PC-3 (cell line): ENCODE data around the gene MYO5B. TPM values are rescaled to one million over a fixed set of nuclear protein-coding genes. Genes with fewer than 3 reads are reported as not detected.
A peak's percentile ranks its signal among the peaks of the same experiment; 100 is the strongest.

Source experiments
- ATAC-seq: fragments of 200-7000 bp; cut with Tn5 transposase; 2 replicates; pipeline ENCODE4 v1.9.1; 2020; ENCODE audit warnings: mild to moderate bottlenecking, moderate library complexity
- BruUV-seq: library from RNA; stranded (reverse); fragments of 400-500 nt; replicated peaks from 2 replicates; lab custom pipeline; 2021; lab: Mats Ljungman, UMichigan
- CTCF ChIA-PET: fragments of 300-600 bp; sonication (Branson Sonifier 250); formaldehyde crosslinking; loops from one replicate; lab custom pipeline; 2022; ENCODE audit warnings: antibody characterized with exemption; lab: Charles Lee
- POLR2A ChIA-PET: fragments of 300-600 bp; sonication (Branson Sonifier 250); formaldehyde crosslinking; loops from one replicate; lab custom pipeline; 2022; ENCODE audit warnings: antibody characterized with exemption; ENCODE audit not compliant: unreplicated experiment; lab: Charles Lee
- DNase-seq: peaks from one replicate; pipeline ENCODE4 v3.0.0-alpha.2; 2015
- H2AFZ ChIP-seq: fragments of 300-600 bp; sonication (generic); 2 replicates; pipeline ENCODE4 v1.6.0; 2016; ENCODE audit warnings: antibody characterized with exemption, low read length
- H3F3A ChIP-seq: fragments of 300-600 bp; sonication (generic); one replicate; pipeline ENCODE4 v1.6.0; 2017; ENCODE audit warnings: antibody characterized with exemption, low read length, control low read depth, mild to moderate bottlenecking; ENCODE audit not compliant: unreplicated experiment
- H3K27ac ChIP-seq: fragments of 300-600 bp; sonication (generic); 2 replicates; pipeline ENCODE4 v1.5.1; 2016; ENCODE audit warnings: mild to moderate bottlenecking, low read length
- H3K27me3 ChIP-seq: fragments of 300-600 bp; sonication (generic); 2 replicates; pipeline ENCODE4 v1.6.1; 2016; ENCODE audit warnings: low read length, mixed read lengths
- H3K36me3 ChIP-seq: fragments of 300-600 bp; sonication (generic); 2 replicates; pipeline ENCODE4 v1.6.1; 2016; ENCODE audit warnings: low read depth, mixed run types, low read length, mixed read lengths
- H3K4me1 ChIP-seq: fragments of 300-600 bp; sonication (generic); 2 replicates; pipeline ENCODE4 v1.5.1; 2016; ENCODE audit warnings: low read length; ENCODE audit not compliant: insufficient read depth
- H3K4me2 ChIP-seq: fragments of 300-600 bp; sonication (generic); 2 replicates; pipeline ENCODE4 v1.6.0; 2016; ENCODE audit warnings: low read length
- H3K4me3 ChIP-seq: fragments of 300-600 bp; sonication (generic); 2 replicates; pipeline ENCODE4 v1.5.1; 2016; ENCODE audit warnings: mild to moderate bottlenecking, low read length, mixed read lengths
- H3K79me2 ChIP-seq: fragments of 300-600 bp; sonication (generic); 2 replicates; pipeline ENCODE4 v1.6.1; 2017; ENCODE audit warnings: low read length, mixed read lengths
- H3K9ac ChIP-seq: fragments of 300-600 bp; sonication (generic); 2 replicates; pipeline ENCODE4 v1.6.0; 2016; ENCODE audit warnings: mild to moderate bottlenecking, low read length
- H3K9me2 ChIP-seq: fragments of 300-600 bp; sonication (generic); replicated peaks from 2 replicates; pipeline ENCODE4 v1.6.1; 2016; ENCODE audit warnings: mixed run types, low read length, mixed read lengths
- H3K9me3 ChIP-seq: fragments of 300-600 bp; sonication (generic); 2 replicates; pipeline ENCODE4 v1.6.1; 2016; ENCODE audit warnings: low read length, mixed read lengths
- H4K20me1 ChIP-seq: fragments of 300-600 bp; sonication (generic); 2 replicates; pipeline ENCODE4 v1.6.1; 2016; ENCODE audit warnings: low read length, mixed read lengths
- EZH2 ChIP-seq: fragments of 300-600 bp; sonication (generic); IDR thresholded peaks from one replicate; pipeline ENCODE4 v1.6.1; 2017; ENCODE audit warnings: antibody characterized with exemption, mild to moderate bottlenecking, low read length; ENCODE audit not compliant: unreplicated experiment
- EZH2phosphoT487 ChIP-seq: fragments of 300-600 bp; sonication (generic); IDR thresholded peaks from 2 replicates; pipeline ENCODE4 v1.6.1; 2018; ENCODE audit warnings: mild to moderate bottlenecking, antibody characterized with exemption, low read length, borderline replicate concordance
- intact Hi-C: fragments of 100-400 bp; cut with micrococcal nuclease; formaldehyde crosslinking; loops from 2 replicates; pipeline ENCODE4 v1.9.0; 2023
- total RNA-seq: library from RNA; depleted of rRNA; stranded (reverse); fragments of >200 nt; gene quantifications from 2 replicates; pipeline ENCODE4 v1.2.3, GENCODE V29; 2014
- TF ChIP-seq, protein P1 (sequence below): fragments of 300-600 bp; sonication (generic); conservative IDR thresholded peaks from 2 replicates; pipeline ENCODE4 v1.5.1; 2017; ENCODE audit warnings: antibody characterized with exemption, low read depth, mild to moderate bottlenecking, low read length

Gene MYO5B
- total RNA-seq, 1 experiment from 2014 or later, result 10.7 TPM

DNA sequence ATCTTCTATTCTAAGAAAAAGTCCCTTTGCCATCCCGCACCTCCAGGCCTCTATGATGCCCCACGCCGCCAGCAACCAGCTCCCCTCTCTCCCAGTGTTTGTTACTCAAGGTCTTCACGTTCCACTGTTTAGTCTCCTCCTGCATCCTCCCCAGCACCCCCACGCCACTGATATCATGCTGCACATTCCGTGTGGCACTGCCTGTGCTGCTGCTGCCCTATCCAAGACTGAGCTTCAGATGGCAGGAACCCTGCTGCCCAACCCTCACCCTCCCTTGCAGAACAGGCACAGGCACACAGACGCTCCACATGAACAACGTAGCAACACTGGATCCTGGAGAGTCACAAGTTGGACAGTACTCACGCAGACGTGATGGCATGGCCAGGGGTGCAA, 35.3 kb downstream of the MYO5B start:
- H3K4me1 ChIP-seq, result peaks cover 63% of the 10 kb centered on the region
- H4K20me1 ChIP-seq, result no peaks in the 10 kb centered on the region
- DNase-seq (no peak), ATAC-seq (no peak)
- H3F3A ChIP-seq, result peaks cover 5% of the 10 kb centered on the region
- H3K27me3 ChIP-seq, result no peaks in the 10 kb centered on the region
- CTCF ChIA-PET, result no interaction called here
- H3K27ac ChIP-seq, result peak overlapping the region; percentile 88
- POLR2A ChIA-PET, result interaction anchor here (0.6 kb wide), 1 partner anchor 30 kb away, joined by 4 read pairs; no protein-coding TSS in a partner anchor
- peaks cover 25% of the 10 kb centered on the region; the same call in 1 of the 2 replicates for H3K79me2 ChIP-seq
- H3K4me3 ChIP-seq, result no peak overlapping the region
- H3K9me3 ChIP-seq, result no peaks in the 10 kb centered on the region
- H3K9ac ChIP-seq, result peak overlapping the region; percentile 12; the same call in 1 of the 2 replicates
- intact Hi-C loops, result loop anchor here (5.0 kb wide), 1 partner anchor 42 kb away; no protein-coding TSS in a partner anchor
- H3K4me2 ChIP-seq, result peak overlapping the region; percentile 37
- TF ChIP-seq EZH2 (no peak), EZH2phosphoT487 (no peak)
- TF ChIP-seq, protein P1, sequence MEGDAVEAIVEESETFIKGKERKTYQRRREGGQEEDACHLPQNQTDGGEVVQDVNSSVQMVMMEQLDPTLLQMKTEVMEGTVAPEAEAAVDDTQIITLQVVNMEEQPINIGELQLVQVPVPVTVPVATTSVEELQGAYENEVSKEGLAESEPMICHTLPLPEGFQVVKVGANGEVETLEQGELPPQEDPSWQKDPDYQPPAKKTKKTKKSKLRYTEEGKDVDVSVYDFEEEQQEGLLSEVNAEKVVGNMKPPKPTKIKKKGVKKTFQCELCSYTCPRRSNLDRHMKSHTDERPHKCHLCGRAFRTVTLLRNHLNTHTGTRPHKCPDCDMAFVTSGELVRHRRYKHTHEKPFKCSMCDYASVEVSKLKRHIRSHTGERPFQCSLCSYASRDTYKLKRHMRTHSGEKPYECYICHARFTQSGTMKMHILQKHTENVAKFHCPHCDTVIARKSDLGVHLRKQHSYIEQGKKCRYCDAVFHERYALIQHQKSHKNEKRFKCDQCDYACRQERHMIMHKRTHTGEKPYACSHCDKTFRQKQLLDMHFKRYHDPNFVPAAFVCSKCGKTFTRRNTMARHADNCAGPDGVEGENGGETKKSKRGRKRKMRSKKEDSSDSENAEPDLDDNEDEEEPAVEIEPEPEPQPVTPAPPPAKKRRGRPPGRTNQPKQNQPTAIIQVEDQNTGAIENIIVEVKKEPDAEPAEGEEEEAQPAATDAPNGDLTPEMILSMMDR, result no peak
- BruUV-seq, result no TSS peak
- H3K9me2 ChIP-seq, result no peaks in the 10 kb centered on the region
- H3K36me3 ChIP-seq, result no peaks in the 10 kb centered on the region
- H2AFZ ChIP-seq, result no peak overlapping the region

DNA sequence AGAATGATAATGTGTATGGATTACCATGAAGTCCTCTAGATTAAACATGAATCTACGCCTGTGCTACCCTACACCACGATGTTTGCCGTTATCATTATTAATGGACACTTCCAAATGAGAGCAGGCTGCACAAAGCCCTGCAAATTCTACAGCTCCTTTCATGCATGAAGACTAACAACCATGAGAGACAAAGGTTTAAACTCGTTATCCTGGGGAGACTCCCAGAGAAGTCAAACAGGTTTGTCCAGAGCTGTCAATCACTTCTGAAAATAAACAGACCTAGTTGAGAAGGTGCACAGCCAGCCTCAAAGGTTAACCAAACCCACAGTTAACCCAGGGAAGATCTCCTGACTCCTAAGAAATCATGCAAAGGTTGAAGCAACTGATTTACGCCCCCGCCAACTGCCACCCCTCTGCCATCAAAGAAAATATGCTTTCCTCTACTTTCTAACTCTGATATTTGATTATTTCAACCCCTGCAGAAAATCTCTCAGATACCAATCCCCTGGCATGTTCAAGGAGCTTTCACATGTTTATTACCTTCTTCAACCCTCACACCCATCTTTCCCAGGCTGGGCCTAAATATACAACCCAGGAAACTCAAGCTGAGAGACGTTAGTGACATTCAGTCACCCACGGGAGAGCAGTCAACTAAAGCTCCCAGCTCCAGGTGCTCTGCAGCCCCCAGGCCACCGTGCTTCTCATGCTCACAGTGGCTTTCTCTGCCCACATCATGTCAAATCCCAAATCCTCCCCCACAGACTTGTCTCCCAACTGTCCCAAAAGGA, 35.9 kb downstream of the MYO5B start:
- Histone ChIP-seq H3K79me2 (peaks cover 25% of the 10 kb centered on the region; the same call in 1 of the 2 replicates), H3K9ac (peak overlapping the region; percentile 12), H3K9me2 (no peaks in the 10 kb centered on the region), H3K36me3 (no peaks in the 10 kb centered on the region), H3K9me3 (no peaks in the 10 kb centered on the region), H3F3A (peaks cover 5% of the 10 kb centered on the region), H4K20me1 (no peaks in the 10 kb centered on the region), H3K27me3 (no peaks in the 10 kb centered on the region), H3K27ac (peak overlapping the region; percentile 88), H3K4me1 (peaks cover 65% of the 10 kb centered on the region), H3K4me2 (peak overlapping the region; percentile 50), H3K4me3 (no peak overlapping the region), H2AFZ (no peak overlapping the region)
- POLR2A ChIA-PET, result interaction anchor here (0.6 kb wide), 1 partner anchor 31 kb away, joined by 4 read pairs; no protein-coding TSS in a partner anchor
- intact Hi-C loops, result loop anchor here (5.0 kb wide), 1 partner anchor 42 kb away; no protein-coding TSS in a partner anchor
- CTCF ChIA-PET, result no interaction called here
- ATAC-seq, result peak; percentile 51
- DNase-seq, result peak; percentile 79
- no TSS peak for BruUV-seq
- TF ChIP-seq EZH2phosphoT487 (no peak), EZH2 (no peak)
- TF ChIP-seq, protein P1, result no peak
